Esophagus squamous epithelium (tissue), 5 donors: ENCODE measurements around the gene LRRC47. TPM values are rescaled to one million over a fixed set of nuclear protein-coding genes. Genes with fewer than 3 reads are reported as not detected.

Experiments
- DNase-seq: peaks from one replicate; lab custom pipeline; 2025; lab: John Stamatoyannopoulos, UW
- H3K27ac ChIP-seq, 4 donors: fragments of 200-600 bp; sonication (generic); one replicate each; pipeline ENCODE4 v1.5.1; 2016 to 2019; ENCODE audit warnings: mild to moderate bottlenecking in 1 of 4
- H3K27me3 ChIP-seq, 4 donors: fragments of 200-600 bp; sonication (generic); 1 replicate in 3 of 4; 2 replicates in 1 of 4; pipeline versions ENCODE4 v1.5.1 to v1.6.0; 2017 to 2021; ENCODE audit warnings: antibody characterized with exemption in 1 of 4
- H3K36me3 ChIP-seq, 3 donors: fragments of 200-600 bp; sonication (generic); one replicate each; pipeline ENCODE4 v1.5.1; 2016 to 2019
- H3K4me1 ChIP-seq, 3 donors: fragments of 200-600 bp; sonication (generic); one replicate each; pipeline ENCODE4 v1.5.1; 2017 to 2019
- H3K4me3 ChIP-seq, 4 donors: fragments of 200-600 bp; sonication (generic); 1 replicate in 3 of 4; 2 replicates in 1 of 4; pipeline ENCODE4 v1.5.1; 2016 to 2019; ENCODE audit warnings: mild to moderate bottlenecking in 2 of 4, moderate library complexity in 1 of 4
- H3K9me3 ChIP-seq, 3 donors: fragments of 200-600 bp; sonication (generic); one replicate each; pipeline ENCODE4 v1.5.1; 2016 to 2019
- CTCF ChIP-seq, 6 experiments: fragments of 450-650 bp in 4 of 6; fragments of 200-600 bp in 2 of 6; sonication (generic) in 2 of 6; IDR thresholded peaks; one replicate each; pipeline ENCODE4 v1.5.1; 2016 to 2019; ENCODE audit warnings: antibody characterized with exemption in 6 of 6, mild to moderate bottlenecking in 4 of 6, moderate library complexity in 4 of 6
- POLR2A ChIP-seq, 4 donors: fragments of 450-650 bp; IDR thresholded peaks; one replicate each; pipeline ENCODE4 v1.6.1; 2017; ENCODE audit warnings: antibody characterized with exemption in 4 of 4, mild to moderate bottlenecking in 4 of 4, moderate library complexity in 3 of 4
- WGBS, 2 donors: methylation state at CpG; one replicate each; pipeline ENCODE4 v1.1.5; 2018; 5-methylcytosine and 5-hydroxymethylcytosine counted together
- intact Hi-C: fragments of 100-400 bp; cut with DNase I; formaldehyde crosslinking; loops from one replicate; pipeline ENCODE4 v1.15.0; 2022
- total RNA-seq, 4 donors: library from RNA; depleted of rRNA; stranded (reverse); fragments of >200 nt; gene quantifications; one replicate each; pipeline ENCODE4 v1.1.0, GENCODE V29; 2016
- donor health status: DM: yes; HTN: yes; CAD: no.

Gene LRRC47
- total RNA-seq, 4 donors from 2014 or later, result 23.5 to 32.6 (median 25.5) TPM

- intact Hi-C loops, result no loop called here
- 79 to 82% methylated on average over 20 to 21 of the region's 21 CpGs for WGBS, 2 donors
- no peak overlapping the region for H3K4me3 ChIP-seq
- no peak for DNase-seq
- H3K9me3 ChIP-seq, result no peaks in the 10 kb centered on the region
- TF ChIP-seq CTCF (IDR thresholded peaks at IDR 0.05) (no peak), POLR2A (IDR thresholded peaks at IDR 0.05) (no peak)
- peaks cover 14 to 79% (median 58%) of the 10 kb centered on the region in 3 donors for H3K36me3 ChIP-seq
- no peak overlapping the region for H3K27ac ChIP-seq
- no peaks in the 10 kb centered on the region for H3K27me3 ChIP-seq
- peaks cover 14 to 21% (median 14%) of the 10 kb centered on the region in 3 donors for H3K4me1 ChIP-seq
These were observed 15.4 kb downstream of the LRRC47 start for GRCh38 chr1:3780901-3781300.

- TF ChIP-seq POLR2A (IDR thresholded peaks at IDR 0.05), result no peak
- TF ChIP-seq CTCF (IDR thresholded peaks at IDR 0.05), result no peak
- H3K27ac ChIP-seq, result no peak overlapping the region
- H3K36me3 ChIP-seq, result peaks cover 14 to 69% (median 49%) of the 10 kb centered on the region in 3 donors
- H3K27me3 ChIP-seq, result no peaks in the 10 kb centered on the region
- H3K4me1 ChIP-seq, result peaks cover 18 to 31% (median 21%) of the 10 kb centered on the region in 3 donors
- WGBS, 2 donors, result 88 to 89% methylated on average over 20 of the region's 20 CpGs
- no peak for DNase-seq
- no peak overlapping the region for H3K4me3 ChIP-seq
- intact Hi-C loops, result no loop called here
- no peaks in the 10 kb centered on the region for H3K9me3 ChIP-seq
These were observed 16.3 kb downstream of the LRRC47 start for GRCh38 chr1:3779912-3780416.

GRCh38 chr1:3779265-3779911 lies 16.9 kb downstream of the LRRC47 start:
- H3K9me3 ChIP-seq, result no peaks in the 10 kb centered on the region
- TF ChIP-seq POLR2A (IDR thresholded peaks at IDR 0.05), result no peak
- TF ChIP-seq CTCF (IDR thresholded peaks at IDR 0.05), result no peak
- H3K36me3 ChIP-seq, result peaks cover 14 to 64% (median 46%) of the 10 kb centered on the region in 3 donors
- WGBS, 2 donors, result 90 to 97% methylated on average over 15 to 21 of the region's 23 CpGs
- DNase-seq, result no peak
- no peak overlapping the region for H3K4me3 ChIP-seq
- H3K27me3 ChIP-seq, result no peaks in the 10 kb centered on the region
- peaks cover 18 to 36% (median 21%) of the 10 kb centered on the region in 3 donors for H3K4me1 ChIP-seq
- intact Hi-C loops, result no loop called here
- no peak overlapping the region for H3K27ac ChIP-seq

GRCh38 chr1:3778590-3779264 lies 17.6 kb downstream of the LRRC47 start:
- H3K36me3 ChIP-seq, result peaks cover 11 to 57% (median 39%) of the 10 kb centered on the region in 3 donors
- 66% methylated on average over 6 of the region's 14 CpGs; no CpG with 5 or more reads in 1 of the 2 donors for WGBS, 2 donors
- no peak for DNase-seq
- intact Hi-C loops, result no loop called here
- no peaks in the 10 kb centered on the region for H3K27me3 ChIP-seq
- no peak for TF ChIP-seq POLR2A (IDR thresholded peaks at IDR 0.05)
- TF ChIP-seq CTCF (IDR thresholded peaks at IDR 0.05), result no peak
- H3K9me3 ChIP-seq, result no peaks in the 10 kb centered on the region
- H3K27ac ChIP-seq, result no peak overlapping the region
- no peak overlapping the region for H3K4me3 ChIP-seq
- peaks cover 18 to 43% (median 21%) of the 10 kb centered on the region in 3 donors for H3K4me1 ChIP-seq
